ENCODE data around the gene CD46. TPM values are rescaled to one million over a fixed set of nuclear protein-coding genes. Genes with fewer than 3 reads are reported as not detected.
"Not testable (repeated sequence)": the region's sequence is repeated elsewhere in the genome, so short reads cannot be mapped to it uniquely, and the experiment has no call there.

The CD46 gene
- total RNA-seq, 1 donor from 2014 or later: 64.5 TPM

DNA sequence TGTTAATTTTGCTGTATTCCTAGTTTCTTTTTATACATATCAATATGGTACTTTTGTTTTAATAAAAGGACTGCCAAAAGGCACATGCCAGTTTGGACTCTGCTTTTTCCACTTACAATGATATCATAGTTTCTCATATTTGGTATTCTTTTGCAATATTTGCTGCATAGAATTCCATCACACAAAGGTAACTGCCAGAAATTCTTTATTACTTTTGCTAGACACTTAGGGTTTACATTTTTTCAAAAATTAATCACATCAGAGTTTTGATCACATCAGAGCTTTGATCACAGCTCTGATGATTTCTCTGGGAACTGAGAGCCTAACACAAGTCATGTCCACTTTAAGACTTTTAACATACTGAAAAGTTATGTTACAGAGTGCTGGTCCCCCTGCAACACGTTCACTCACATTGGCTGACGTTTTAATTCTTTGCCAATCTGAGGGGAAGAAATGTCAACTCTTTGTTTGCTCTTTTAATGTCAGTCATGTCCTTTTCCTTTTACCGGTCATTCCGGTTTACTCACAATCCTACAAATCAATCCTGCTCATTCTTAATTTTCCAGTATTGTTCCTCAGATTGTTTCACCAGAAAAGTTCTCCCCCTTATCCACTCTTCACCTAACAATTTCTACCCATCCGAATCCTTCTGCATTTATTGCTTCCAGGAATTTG is 1.1 kb upstream of the CD46 start:
- Histone ChIP-seq H3K4me3 (peak overlapping the region; percentile 83 to 91), H3K36me3 (no peaks in the 10 kb centered on the region), H3K27me3 (no peaks in the 10 kb centered on the region), H3K9me3 (no peaks in the 10 kb centered on the region), H3K4me1 (peaks cover 0 to 18% of the 10 kb centered on the region in 2 donors), H3K27ac (peak overlapping the region; percentile 84)
- no peak for DNase-seq (ENCODE audit: low spot score in 2 of 2)
- TF ChIP-seq CTCF (IDR thresholded peaks at IDR 0.05): no peak
- intact Hi-C loops (cut with DNase I): loop anchor here (5.0 to 10.0 kb wide), 3 partner anchors 57 to 698 kb away; partner anchors contain the start of genes CD55, PFKFB2 and YOD1

GRCh38 chr1:207751463-207751789 is 428 bp upstream of the CD46 start:
- H3K36me3 ChIP-seq; H3K9me3 ChIP-seq; DNase-seq (ENCODE audit: low spot score in 2 of 2); H3K27me3 ChIP-seq: not testable (repeated sequence)
- Histone ChIP-seq H3K4me1 (peaks cover 0 to 18% of the 10 kb centered on the region in 2 donors), H3K27ac (peak overlapping the region; percentile 84), H3K4me3 (peak overlapping the region; percentile 83 to 91)
- intact Hi-C loops (cut with DNase I): loop anchor here (5.0 to 10.0 kb wide), 3 partner anchors 56 to 699 kb away; partner anchors contain the start of genes CD55, PFKFB2 and YOD1

DNA sequence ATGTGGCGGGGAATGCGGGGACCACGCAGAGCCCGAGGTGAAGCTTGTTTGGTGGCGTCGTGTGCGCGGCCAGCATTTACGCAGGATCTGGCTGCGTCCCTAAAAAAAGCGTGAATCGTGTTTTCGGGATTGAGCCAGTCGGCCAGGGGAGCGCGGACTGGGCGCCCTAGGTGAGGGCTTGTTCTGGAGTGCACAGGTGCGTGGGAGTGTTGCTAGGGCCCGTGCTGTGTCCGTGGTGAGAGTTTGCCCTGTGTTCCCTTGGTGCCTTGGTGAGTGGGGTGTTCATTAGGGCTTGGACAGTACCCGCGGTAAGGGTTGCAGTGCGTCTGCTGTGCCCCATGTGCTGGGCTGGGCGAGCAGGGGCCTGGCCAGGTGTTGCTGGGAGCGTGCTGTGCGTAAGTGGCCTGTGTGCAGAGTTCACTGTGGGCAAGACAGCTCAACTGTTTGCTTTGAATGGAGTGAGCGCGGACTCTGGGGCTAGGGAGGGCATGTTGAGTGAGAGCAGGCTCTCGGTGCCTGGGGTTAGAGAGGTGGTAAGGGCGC is 673 bp downstream of the CD46 start:
- intact Hi-C loops (cut with DNase I): loop anchor here (2.0 to 10.0 kb wide), 4 partner anchors 55 to 700 kb away; partner anchors contain the start of genes CD55, PFKFB2 and YOD1
- Histone ChIP-seq H3K27me3 (no peaks in the 10 kb centered on the region), H3K4me1 (peaks cover 0 to 18% of the 10 kb centered on the region in 2 donors)

GRCh38 chr1:207753611-207754010 is 1.8 kb downstream of the CD46 start:
- Histone ChIP-seq H3K4me1 (peaks cover 0 to 18% of the 10 kb centered on the region in 2 donors), H3K27me3 (no peaks in the 10 kb centered on the region)
- intact Hi-C loops (cut with DNase I): loop anchor here (2.0 to 10.0 kb wide), 4 partner anchors 54 to 701 kb away; partner anchors contain the start of genes CD55, PFKFB2 and YOD1

More for the DNA sequence above, 673 bp downstream of the CD46 start:
- Histone ChIP-seq H3K27ac (peak overlapping the region; percentile 84), H3K9me3 (no peaks in the 10 kb centered on the region), H3K36me3 (peaks cover 5 to 7% of the 10 kb centered on the region in 2 donors), H3K4me3 (peak overlapping the region; percentile 83 to 91)
- no peak for DNase-seq (ENCODE audit: low spot score in 2 of 2)
- no peak for TF ChIP-seq CTCF (IDR thresholded peaks at IDR 0.05)

DNA sequence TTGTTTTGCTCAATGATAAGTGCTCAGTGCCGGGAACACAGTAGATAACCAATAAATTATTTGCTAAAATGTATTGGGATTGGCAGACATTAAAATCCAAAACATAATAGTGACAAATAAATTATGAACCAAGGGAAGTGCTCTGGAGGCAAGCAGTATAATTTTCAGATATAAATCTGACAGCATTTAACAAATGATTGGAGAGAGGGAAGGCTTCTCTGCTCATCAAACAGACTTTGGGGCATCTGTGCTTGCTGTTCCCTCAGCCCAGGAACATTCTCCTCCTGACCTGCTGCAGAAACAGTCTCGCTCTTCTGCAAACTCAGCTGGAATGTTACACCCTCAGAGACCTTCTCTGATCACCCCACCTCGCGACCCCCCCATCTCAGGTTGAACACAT is 2.2 kb downstream of the CD46 start:
- intact Hi-C loops (cut with DNase I): loop anchor here (5.0 to 10.0 kb wide), 3 partner anchors 53 to 702 kb away; partner anchors contain the start of genes CD55, PFKFB2 and YOD1
- no peak for DNase-seq (ENCODE audit: low spot score in 2 of 2)
- H3K27ac ChIP-seq: no peak overlapping the region
- no peaks in the 10 kb centered on the region for H3K9me3 ChIP-seq
- H3K4me1 ChIP-seq: peaks cover 0 to 18% of the 10 kb centered on the region in 2 donors
- peak overlapping the region; percentile 19 to 83 for H3K4me3 ChIP-seq
- TF ChIP-seq CTCF (IDR thresholded peaks at IDR 0.05): no peak
- H3K27me3 ChIP-seq: no peaks in the 10 kb centered on the region
- peaks cover 7 to 19% of the 10 kb centered on the region in 2 donors for H3K36me3 ChIP-seq

More at GRCh38 chr1:207753611-207754010, 1.8 kb downstream of the CD46 start:
- Histone ChIP-seq H3K4me3 (peak overlapping the region; percentile 83 to 91), H3K9me3 (no peaks in the 10 kb centered on the region), H3K36me3 (peaks cover 7 to 15% of the 10 kb centered on the region in 2 donors), H3K27ac (no peak overlapping the region)
- DNase-seq (ENCODE audit: low spot score in 2 of 2): no peak
- TF ChIP-seq CTCF (IDR thresholded peaks at IDR 0.05): no peak

All from ascending aorta (tissue), 2 donors.